DOHH2 (cell line): ENCODE measurements around the gene KCNN1.

Source experiments
- H3F3A ChIP-seq: fragments of 200-600 bp; sonication (generic), shearing (Covaris generic); 2 replicates; pipeline ENCODE4 v1.6.0; 2016; ENCODE audit warnings: antibody characterized with exemption, mild to moderate bottlenecking; ENCODE audit not compliant: control insufficient read depth, insufficient read depth
- H3K27ac ChIP-seq: fragments of 200-600 bp; sonication (generic); 2 replicates; pipeline ENCODE4 v1.5.1; 2014; ENCODE audit warnings: low read depth, mild to moderate bottlenecking, low read length, moderate library complexity
- H3K27me3 ChIP-seq: fragments of 200-600 bp; sonication (generic); 2 replicates; pipeline ENCODE4 v1.6.1; 2014; ENCODE audit warnings: mild to moderate bottlenecking, low read length, mixed read lengths; ENCODE audit not compliant: control insufficient read depth
- H3K36me3 ChIP-seq: fragments of 200-600 bp; sonication (generic); 2 replicates; pipeline ENCODE4 v1.6.1; 2014; ENCODE audit warnings: mild to moderate bottlenecking, low read length, moderate library complexity, mixed read lengths; ENCODE audit not compliant: control insufficient read depth
- H3K4me1 ChIP-seq: fragments of 200-600 bp; sonication (generic); 2 replicates; pipeline ENCODE4 v1.6.1; 2014; ENCODE audit warnings: mild to moderate bottlenecking, low read length, mixed read lengths; ENCODE audit not compliant: control insufficient read depth
- H3K4me2 ChIP-seq: fragments of 200-600 bp; sonication (generic); 2 replicates; pipeline ENCODE4 v1.6.0; 2014; ENCODE audit warnings: mild to moderate bottlenecking, low read length, moderate library complexity
- H3K4me3 ChIP-seq: fragments of 200-600 bp; sonication (generic); 2 replicates; pipeline ENCODE4 v1.5.1; 2014; ENCODE audit warnings: mild to moderate bottlenecking, low read length, mixed read lengths
- H3K79me2 ChIP-seq: fragments of 200-600 bp; sonication (generic); 2 replicates; pipeline ENCODE4 v1.6.1; 2014; ENCODE audit warnings: mild to moderate bottlenecking, low read length, mixed read lengths; ENCODE audit not compliant: control insufficient read depth
- H3K9me2 ChIP-seq: fragments of 200-600 bp; sonication (generic); replicated peaks from 2 replicates; pipeline ENCODE4 v1.6.1; 2014; ENCODE audit warnings: mild to moderate bottlenecking, low read length, mixed read lengths; ENCODE audit not compliant: control insufficient read depth
- H3K9me3 ChIP-seq: fragments of 200-600 bp; sonication (generic); 2 replicates; pipeline ENCODE4 v1.6.1; 2014; ENCODE audit warnings: antibody characterized with exemption, low read length, mixed read lengths; ENCODE audit not compliant: control insufficient read depth, insufficient read depth
- H4K20me1 ChIP-seq: fragments of 200-600 bp; sonication (generic); 2 replicates; pipeline ENCODE4 v1.6.0; 2014; ENCODE audit warnings: low read depth, mild to moderate bottlenecking, antibody characterized with exemption, low read length, moderate library complexity; ENCODE audit not compliant: control insufficient read depth, insufficient read depth
- CTCF ChIP-seq: fragments of 200-600 bp; sonication (generic); IDR thresholded peaks from one replicate; pipeline ENCODE4 v1.5.1; 2014; ENCODE audit warnings: antibody characterized with exemption, mild to moderate bottlenecking, low read depth, low read length; ENCODE audit not compliant: poor library complexity, severe bottlenecking
- EZH2phosphoT487 ChIP-seq: fragments of 200-600 bp; sonication (generic); IDR thresholded peaks from 2 replicates; pipeline ENCODE4 v1.6.1; 2017; ENCODE audit warnings: borderline replicate concordance, mild to moderate bottlenecking, antibody characterized with exemption, low read length, moderate library complexity, mixed read lengths

KCNN1 gene

GRCh38 chr19:17957149-17957849 is 9.6 kb upstream of the KCNN1 start:
- H3K36me3 ChIP-seq, result no peaks in the 10 kb centered on the region
- H3K9me3 ChIP-seq, result no peaks in the 10 kb centered on the region
- H3K27ac ChIP-seq, result no peak overlapping the region
- no peaks in the 10 kb centered on the region for H3K79me2 ChIP-seq
- H4K20me1 ChIP-seq, result no peaks in the 10 kb centered on the region
- H3K4me2 ChIP-seq, result no peak overlapping the region
- no peaks in the 10 kb centered on the region for H3K9me2 ChIP-seq
- H3K4me3 ChIP-seq, result no peak overlapping the region
- H3K4me1 ChIP-seq, result peaks cover 18% of the 10 kb centered on the region
- TF ChIP-seq CTCF (no peak), EZH2phosphoT487 (no peak)
- no peaks in the 10 kb centered on the region; the same call in 1 of the 2 replicates for H3F3A ChIP-seq
- peaks cover 25% of the 10 kb centered on the region for H3K27me3 ChIP-seq

- no peaks in the 10 kb centered on the region for H3K36me3 ChIP-seq
- TF ChIP-seq EZH2phosphoT487 (no peak), CTCF (no peak)
- H4K20me1 ChIP-seq, result no peaks in the 10 kb centered on the region
- no peaks in the 10 kb centered on the region for H3K9me2 ChIP-seq
- H3K9me3 ChIP-seq, result no peaks in the 10 kb centered on the region
- H3K79me2 ChIP-seq, result no peaks in the 10 kb centered on the region
- H3K27me3 ChIP-seq, result peaks cover 19% of the 10 kb centered on the region
- peaks cover 12% of the 10 kb centered on the region for H3K4me1 ChIP-seq
- H3F3A ChIP-seq, result no peaks in the 10 kb centered on the region; the same call in 1 of the 2 replicates
- H3K4me3 ChIP-seq, result no peak overlapping the region
- no peak overlapping the region for H3K27ac ChIP-seq
- H3K4me2 ChIP-seq, result no peak overlapping the region
Observed at GRCh38 chr19:17957885-17958284, 9.0 kb upstream of the KCNN1 start.

GRCh38 chr19:17963936-17964691 is 2.8 kb upstream of the KCNN1 start:
- TF ChIP-seq CTCF (no peak), EZH2phosphoT487 (no peak)
- H3K27me3 ChIP-seq, result peaks cover 15% of the 10 kb centered on the region
- 0 out of 2 replicates have a peak, but pooled peaks cover 5% of the 10 kb centered on the region for H3K4me1 ChIP-seq
- no peak overlapping the region for H3K4me3 ChIP-seq
- no peaks in the 10 kb centered on the region for H3K9me3 ChIP-seq
- no peak overlapping the region for H3K4me2 ChIP-seq
- H3K79me2 ChIP-seq, result no peaks in the 10 kb centered on the region
- no peaks in the 10 kb centered on the region for H3K36me3 ChIP-seq
- no peaks in the 10 kb centered on the region for H3K9me2 ChIP-seq
- no peaks in the 10 kb centered on the region for H4K20me1 ChIP-seq
- no peaks in the 10 kb centered on the region for H3F3A ChIP-seq
- H3K27ac ChIP-seq, result no peak overlapping the region
